Measurements from ENCODE around the gene SPTBN5.

SPTBN5 gene

DNA sequence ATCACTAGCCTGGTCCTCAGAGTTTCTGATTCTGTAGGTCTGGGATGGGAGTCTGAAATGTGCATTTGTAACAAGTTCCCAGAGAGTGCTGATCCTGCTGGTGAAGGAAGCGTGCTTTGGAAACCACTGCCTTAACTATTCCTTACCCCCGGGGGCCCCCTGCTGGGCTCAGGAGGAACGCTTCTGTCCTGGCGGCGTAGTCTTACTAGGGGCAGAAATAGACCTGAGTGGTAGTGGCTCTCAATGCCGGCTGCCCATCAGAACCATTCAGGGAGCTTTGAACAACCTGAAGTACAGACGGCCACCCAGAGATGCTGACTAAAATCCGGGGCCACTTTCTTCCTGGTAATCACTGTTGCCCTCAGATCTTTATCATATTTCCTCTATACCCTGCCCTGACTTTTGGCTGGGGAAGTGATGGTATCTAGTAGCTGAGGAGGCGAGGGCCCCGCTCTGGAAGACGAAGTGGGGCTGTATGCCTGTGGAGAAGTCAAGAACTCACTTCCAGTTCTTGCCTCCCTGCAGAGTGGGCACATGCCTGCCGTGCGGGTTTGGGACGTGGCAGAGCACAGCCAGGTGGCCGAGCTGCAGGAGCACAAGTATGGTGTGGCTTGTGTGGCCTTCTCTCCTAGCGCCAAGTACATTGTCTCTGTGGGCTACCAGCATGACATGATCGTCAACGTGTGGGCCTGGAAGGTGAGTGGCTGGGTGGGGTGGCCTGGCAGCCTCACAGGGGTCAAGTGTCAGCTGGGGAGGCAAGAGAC is 82.2 kb downstream of the SPTBN5 start:
- Mint-ChIP-seq H3K4me1 (peaks cover 10% of the 10 kb centered on the region), H3K27ac (ENCODE audit: low read depth) (peak overlapping the region; percentile 25)

GRCh38 chr15:41810651-41811431 is 83.0 kb downstream of the SPTBN5 start:
- no peak for ATAC-seq (replicated peaks; ENCODE audit: extremely low read depth, poor library complexity, severe bottlenecking)
- H3K27ac Mint-ChIP-seq (ENCODE audit: low read depth) = peak overlapping the region; percentile 25

More for the DNA sequence above, 82.2 kb downstream of the SPTBN5 start:
- DNase-seq (ENCODE audit: low spot score in 2 of 2) (peak; percentile 60 to 61), ATAC-seq (replicated peaks; ENCODE audit: extremely low read depth, poor library complexity, severe bottlenecking) (peak; percentile 77)
- Mint-ChIP-seq H3K4me3 (no peak overlapping the region), H3K36me3 (ENCODE audit: insufficient read depth) (peaks cover 15% of the 10 kb centered on the region), H3K27me3 (no peaks in the 10 kb centered on the region), H3K9me3 (no peaks in the 10 kb centered on the region)

DNA sequence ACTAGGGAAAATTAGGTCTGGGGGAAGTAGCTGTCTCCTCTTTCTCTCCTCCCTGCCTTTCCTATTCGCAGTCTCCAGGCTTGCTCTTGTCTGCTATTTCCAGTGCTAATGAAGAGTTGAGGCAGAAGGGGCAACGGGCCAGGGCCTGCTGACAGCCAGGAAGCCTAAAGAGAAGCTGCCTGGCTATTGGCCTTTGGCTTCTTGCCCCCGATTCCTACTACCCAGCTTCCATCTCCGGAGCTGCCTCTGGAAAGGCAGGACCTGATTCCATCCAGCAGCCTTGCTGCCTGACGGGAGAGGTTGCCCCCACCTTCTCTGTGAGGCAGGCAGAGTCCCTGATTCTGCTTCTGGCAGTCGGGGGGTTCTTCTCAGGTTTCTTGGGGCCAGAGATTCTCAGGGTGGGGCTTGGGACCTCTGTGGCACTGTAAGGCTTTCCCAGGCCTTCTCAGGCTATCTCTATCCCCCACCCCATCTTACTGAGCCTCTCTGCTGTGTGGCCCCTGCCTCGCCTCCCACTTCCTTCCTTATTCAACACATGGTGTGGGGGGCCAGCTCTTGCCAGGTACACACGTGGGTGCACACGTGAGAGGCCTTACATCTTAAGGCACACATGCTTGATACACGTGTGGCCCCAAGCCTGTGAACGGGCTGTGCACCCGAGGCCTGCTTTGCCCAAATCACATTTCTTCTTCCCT is 84.2 kb downstream of the SPTBN5 start:
- H3K27me3 Mint-ChIP-seq = no peaks in the 10 kb centered on the region
- no peaks in the 10 kb centered on the region for H3K9me3 Mint-ChIP-seq
- peak overlapping the region; percentile 41 for H3K27ac Mint-ChIP-seq (ENCODE audit: low read depth)

More at GRCh38 chr15:41810651-41811431, 83.0 kb downstream of the SPTBN5 start:
- Mint-ChIP-seq H3K36me3 (ENCODE audit: insufficient read depth) (peaks cover 12% of the 10 kb centered on the region), H3K9me3 (no peaks in the 10 kb centered on the region), H3K4me1 (peaks cover 10% of the 10 kb centered on the region), H3K4me3 (no peak overlapping the region), H3K27me3 (no peaks in the 10 kb centered on the region)
- DNase-seq (ENCODE audit: low spot score in 2 of 2) = no peak

DNA sequence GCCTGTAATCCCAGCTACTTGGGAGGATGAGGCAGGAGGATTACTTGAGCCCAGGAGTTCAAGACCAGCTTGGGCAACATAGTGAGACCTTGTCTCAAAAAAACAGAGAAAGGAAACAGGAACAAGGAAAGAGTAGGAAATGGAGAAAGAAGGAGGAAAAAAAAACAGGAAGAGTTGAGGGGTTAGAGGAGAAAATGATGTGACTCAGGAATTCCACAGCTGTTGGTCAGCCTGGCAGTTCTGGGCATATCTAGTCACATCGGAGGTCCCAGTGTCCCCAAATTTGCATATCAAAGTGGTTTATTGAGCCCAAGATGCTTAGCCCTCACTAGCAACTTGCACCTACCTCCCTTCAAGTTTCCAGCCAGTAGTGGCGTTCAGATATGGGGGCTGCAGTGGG is 84.7 kb downstream of the SPTBN5 start:
- DNase-seq (ENCODE audit: low spot score in 2 of 2) = no peak
- Mint-ChIP-seq H3K4me1 (peaks cover 18% of the 10 kb centered on the region), H3K4me3 (no peak overlapping the region), H3K27ac (ENCODE audit: low read depth) (peak overlapping the region; percentile 25), H3K27me3 (no peaks in the 10 kb centered on the region), H3K9me3 (no peaks in the 10 kb centered on the region), H3K36me3 (ENCODE audit: insufficient read depth) (peaks cover 7% of the 10 kb centered on the region)
- ATAC-seq (replicated peaks; ENCODE audit: extremely low read depth, poor library complexity, severe bottlenecking) = no peak

More for the DNA sequence above, 84.2 kb downstream of the SPTBN5 start:
- no peak for ATAC-seq (replicated peaks; ENCODE audit: extremely low read depth, poor library complexity, severe bottlenecking)
- peaks cover 8% of the 10 kb centered on the region for H3K36me3 Mint-ChIP-seq (ENCODE audit: insufficient read depth)
- H3K4me3 Mint-ChIP-seq = no peak overlapping the region
- H3K4me1 Mint-ChIP-seq = peaks cover 15% of the 10 kb centered on the region
- DNase-seq (ENCODE audit: low spot score in 2 of 2) = no peak

GRCh38 chr15:41806291-41807181 is 87.3 kb downstream of the SPTBN5 start:
- Mint-ChIP-seq H3K27me3 (no peaks in the 10 kb centered on the region), H3K4me3 (no peak overlapping the region), H3K27ac (ENCODE audit: low read depth) (no peak overlapping the region), H3K4me1 (peaks cover 14% of the 10 kb centered on the region), H3K36me3 (ENCODE audit: insufficient read depth) (peaks cover 5% of the 10 kb centered on the region), H3K9me3 (no peaks in the 10 kb centered on the region)
- DNase-seq (ENCODE audit: low spot score in 2 of 2) (no peak), ATAC-seq (replicated peaks; ENCODE audit: extremely low read depth, poor library complexity, severe bottlenecking) (no peak)

- no peaks in the 10 kb centered on the region for H3K27me3 Mint-ChIP-seq
- H3K27ac Mint-ChIP-seq (ENCODE audit: low read depth) = no peak overlapping the region
- no peak for DNase-seq (ENCODE audit: low spot score in 2 of 2)
- H3K4me1 Mint-ChIP-seq = peaks cover 8% of the 10 kb centered on the region
- H3K9me3 Mint-ChIP-seq = no peaks in the 10 kb centered on the region
- H3K36me3 Mint-ChIP-seq (ENCODE audit: insufficient read depth) = peaks cover 5% of the 10 kb centered on the region
- ATAC-seq (replicated peaks; ENCODE audit: extremely low read depth, poor library complexity, severe bottlenecking) = no peak
- H3K4me3 Mint-ChIP-seq = no peak overlapping the region
Measured at GRCh38 chr15:41805711-41806110, 88.1 kb downstream of the SPTBN5 start.

DNA sequence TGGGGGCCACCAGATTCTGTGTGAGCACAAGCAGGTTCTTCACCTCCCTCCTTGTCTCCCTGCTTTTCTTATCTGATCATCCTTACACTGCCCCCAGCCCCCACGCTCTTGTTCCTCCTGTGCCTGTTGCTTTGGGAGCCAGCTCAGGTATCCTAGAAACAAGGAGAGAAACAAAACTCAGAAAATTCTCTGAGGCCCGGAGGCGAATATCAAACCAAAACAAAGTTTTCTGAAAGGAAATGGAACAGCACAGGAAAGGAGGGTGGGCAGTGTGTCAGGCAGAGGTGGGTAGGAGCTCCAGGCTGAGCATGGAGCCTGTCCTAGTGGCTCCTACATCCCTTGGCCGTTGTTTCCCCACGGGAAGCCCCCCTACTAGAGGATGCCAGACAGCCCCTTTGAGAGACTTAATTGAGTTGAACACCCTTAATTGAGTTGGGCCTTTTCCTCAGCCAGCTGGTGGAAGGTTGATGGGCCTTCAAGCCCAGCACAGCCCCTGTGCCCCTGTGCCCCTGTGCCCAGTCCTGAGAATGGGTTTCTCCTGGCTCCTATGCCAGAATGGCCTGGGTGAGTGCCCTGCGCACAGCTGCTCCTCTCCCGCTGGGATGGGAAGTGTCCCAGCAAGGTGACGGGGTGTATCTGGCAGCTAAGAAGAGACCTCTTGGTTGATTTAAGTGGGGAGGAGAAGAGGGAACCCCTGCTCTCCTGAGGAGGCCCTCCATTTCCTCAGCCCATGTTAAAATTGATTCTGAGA is 88.8 kb downstream of the SPTBN5 start:
- peaks cover 8% of the 10 kb centered on the region for H3K4me1 Mint-ChIP-seq
- no peak for ATAC-seq (replicated peaks; ENCODE audit: extremely low read depth, poor library complexity, severe bottlenecking)
- no peak overlapping the region for H3K4me3 Mint-ChIP-seq
- no peaks in the 10 kb centered on the region for H3K27me3 Mint-ChIP-seq
- H3K9me3 Mint-ChIP-seq = no peaks in the 10 kb centered on the region
- no peak for DNase-seq (ENCODE audit: low spot score in 2 of 2)
- H3K27ac Mint-ChIP-seq (ENCODE audit: low read depth) = no peak overlapping the region
- H3K36me3 Mint-ChIP-seq (ENCODE audit: insufficient read depth) = peaks cover 9% of the 10 kb centered on the region

DNA sequence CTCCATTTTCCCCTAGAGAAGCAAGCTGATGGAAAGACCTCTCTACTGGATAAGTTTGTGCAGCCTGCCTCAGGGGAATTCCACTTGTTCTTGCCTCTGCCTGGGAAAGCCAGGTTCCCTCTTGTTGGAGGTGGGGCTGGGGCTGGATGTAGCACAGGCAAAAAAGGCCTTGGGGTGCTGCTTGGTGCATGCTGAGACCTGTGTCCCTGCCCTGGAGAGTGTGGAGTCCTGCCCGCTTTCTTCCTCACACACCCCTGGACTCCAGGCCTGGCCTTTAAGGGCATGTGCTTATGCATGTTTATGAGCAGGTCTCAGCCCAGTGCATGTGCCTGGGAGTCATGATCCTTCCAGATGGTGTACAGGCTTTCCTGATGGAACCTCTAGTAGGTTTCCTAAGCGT is 89.5 kb downstream of the SPTBN5 start:
- no peak for DNase-seq (ENCODE audit: low spot score in 2 of 2)
- Mint-ChIP-seq H3K36me3 (ENCODE audit: insufficient read depth) (peaks cover 8% of the 10 kb centered on the region), H3K4me1 (peaks cover 8% of the 10 kb centered on the region), H3K27ac (ENCODE audit: low read depth) (no peak overlapping the region), H3K27me3 (no peaks in the 10 kb centered on the region), H3K4me3 (no peak overlapping the region), H3K9me3 (no peaks in the 10 kb centered on the region)
- no peak for ATAC-seq (replicated peaks; ENCODE audit: extremely low read depth, poor library complexity, severe bottlenecking)

DNA sequence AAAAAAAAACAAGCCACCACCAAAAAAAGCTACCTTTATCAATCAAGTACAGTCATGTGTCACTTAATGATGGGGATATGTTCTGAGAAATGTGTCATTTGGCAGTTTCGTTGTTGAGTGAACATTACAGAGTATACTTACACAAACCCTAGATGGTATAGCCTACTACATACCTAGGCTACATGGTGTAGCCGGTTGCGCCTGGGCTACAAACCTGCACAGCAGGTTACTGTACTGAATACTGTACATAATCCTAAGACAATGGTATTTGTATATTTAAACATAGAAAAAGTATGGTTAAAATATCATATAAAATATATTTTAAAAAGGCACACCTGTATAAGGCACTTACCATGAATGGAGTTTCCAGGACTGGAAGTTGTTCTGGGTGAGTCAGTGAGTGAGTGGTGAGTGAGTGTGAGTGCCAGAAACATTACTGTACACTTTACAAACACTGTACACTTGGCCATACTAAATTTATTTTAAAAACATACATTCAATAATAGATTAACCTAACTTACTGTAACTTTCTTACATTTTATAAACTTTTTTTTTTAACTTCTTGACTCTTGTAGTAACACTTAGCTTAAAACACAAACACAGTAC is 91.9 kb downstream of the SPTBN5 start:
- H3K9me3 Mint-ChIP-seq = no peaks in the 10 kb centered on the region
- H3K4me1 Mint-ChIP-seq = peaks cover 8% of the 10 kb centered on the region
- DNase-seq (ENCODE audit: low spot score in 2 of 2) (no peak), ATAC-seq (replicated peaks; ENCODE audit: extremely low read depth, poor library complexity, severe bottlenecking) (no peak)
- H3K27me3 Mint-ChIP-seq = no peaks in the 10 kb centered on the region
- H3K4me3 Mint-ChIP-seq = no peak overlapping the region
- peaks cover 7% of the 10 kb centered on the region for H3K36me3 Mint-ChIP-seq (ENCODE audit: insufficient read depth)
- H3K27ac Mint-ChIP-seq (ENCODE audit: low read depth) = no peak overlapping the region

- ATAC-seq (replicated peaks; ENCODE audit: extremely low read depth, poor library complexity, severe bottlenecking) = no peak
- Mint-ChIP-seq H3K36me3 (ENCODE audit: insufficient read depth) (peaks cover 7% of the 10 kb centered on the region), H3K27ac (ENCODE audit: low read depth) (no peak overlapping the region)
Measured at GRCh38 chr15:41801185-41801584, 92.7 kb downstream of the SPTBN5 start.

DNA sequence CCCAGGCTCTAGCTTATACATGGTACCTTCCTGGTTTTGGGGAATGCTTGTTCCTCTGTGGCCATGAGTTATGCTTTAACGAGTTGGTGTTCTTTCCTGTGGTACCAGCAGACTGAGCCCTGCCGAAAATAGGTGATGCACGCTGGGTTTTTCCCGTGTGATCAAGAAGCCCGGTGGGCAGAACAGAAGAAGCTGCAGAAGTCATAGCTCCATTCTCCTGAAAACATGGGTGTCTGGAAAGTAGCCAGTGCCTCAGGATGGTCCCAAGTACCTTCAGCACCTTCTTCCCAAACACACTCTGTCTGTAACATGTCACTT is 94.4 kb downstream of the SPTBN5 start:
- ATAC-seq (replicated peaks; ENCODE audit: extremely low read depth, poor library complexity, severe bottlenecking) = no peak
- peaks cover 5% of the 10 kb centered on the region for H3K36me3 Mint-ChIP-seq (ENCODE audit: insufficient read depth)
- no peak for DNase-seq (ENCODE audit: low spot score in 2 of 2)
- no peaks in the 10 kb centered on the region for H3K27me3 Mint-ChIP-seq
- H3K4me3 Mint-ChIP-seq = no peak overlapping the region
- peaks cover 6% of the 10 kb centered on the region for H3K4me1 Mint-ChIP-seq
- H3K9me3 Mint-ChIP-seq = no peaks in the 10 kb centered on the region
- no peak overlapping the region for H3K27ac Mint-ChIP-seq (ENCODE audit: low read depth)

More at GRCh38 chr15:41801185-41801584, 92.7 kb downstream of the SPTBN5 start:
- no peaks in the 10 kb centered on the region for H3K27me3 Mint-ChIP-seq
- H3K4me1 Mint-ChIP-seq = peaks cover 8% of the 10 kb centered on the region
- no peak for DNase-seq (ENCODE audit: low spot score in 2 of 2)
- H3K9me3 Mint-ChIP-seq = no peaks in the 10 kb centered on the region
- no peak overlapping the region for H3K4me3 Mint-ChIP-seq
